ENCODE results near the gene CEP350. TPM values are rescaled to one million over a fixed set of nuclear protein-coding genes. Genes with fewer than 3 reads are reported as not detected.

Gene CEP350
- total and polyA plus RNA-seq, 10 of the 15 experiments (the other 5 are each of a cell fraction or from before 2014, with no cell fraction given) = 5.2 to 46.0 (median 23.1) TPM

Other genes starting within 250 kb of the CEP350 start
- gene FAM163A, start 211.5 kb upstream of the CEP350 start, total RNA-seq (2014; rRNA removed) = not detected in 2 replicates
- gene FAM163A, start 211.5 kb upstream of the CEP350 start, total RNA-seq (2014; rRNA removed; fragmentation: Illumina TruSeq; extraction: Trizol) = not detected in 2 replicates
- gene FAM163A, start 211.5 kb upstream of the CEP350 start, total RNA-seq (2021) = not detected in 2 replicates
- gene FAM163A, start 211.5 kb upstream of the CEP350 start, polyA plus RNA-seq (2011; rRNA removed) = not detected in 2 replicates
- not detected in 2 replicates for gene FAM163A, start 211.5 kb upstream of the CEP350 start, polyA plus RNA-seq (2014; fragmentation: Illumina TruSeq; extraction: Trizol)
- not detected for gene FAM163A, start 211.5 kb upstream of the CEP350 start, polyA plus RNA-seq (2014; fragmentation: Nextera tagmentation; extraction: Ambion mirVana)
- not detected in 2 replicates for gene FAM163A, start 211.5 kb upstream of the CEP350 start, polyA plus RNA-seq (2014; rRNA removed)
- gene FAM163A, start 211.5 kb upstream of the CEP350 start, polyA plus RNA-seq (2016; fragmentation: Nextera tagmentation; extraction: Ambion mirVana) = not detected
- 26.4 and 30.3 TPM in 2 replicates for gene TOR1AIP2, start 77.0 kb upstream of the CEP350 start, total RNA-seq (2014; rRNA removed)
- 35.9 and 38.9 TPM in 2 replicates for gene TOR1AIP2, start 77.0 kb upstream of the CEP350 start, total RNA-seq (2014; rRNA removed; fragmentation: Illumina TruSeq; extraction: Trizol)
- 35.2 and 38.4 TPM in 2 replicates for gene TOR1AIP2, start 77.0 kb upstream of the CEP350 start, total RNA-seq (2021)
- 23.6 and 28.4 TPM in 2 replicates for gene TOR1AIP2, start 77.0 kb upstream of the CEP350 start, polyA plus RNA-seq (2011; rRNA removed)
- 14.6 and 18.8 TPM in 2 replicates for gene TOR1AIP2, start 77.0 kb upstream of the CEP350 start, polyA plus RNA-seq (2014; fragmentation: Illumina TruSeq; extraction: Trizol)
- 10 to 100 TPM in 1 of 2 experiments, 1 to 10 TPM in 1; 5.3 to 13.1 TPM for gene TOR1AIP2, start 77.0 kb upstream of the CEP350 start, polyA plus RNA-seq (2014; fragmentation: Nextera tagmentation; extraction: Ambion mirVana)
- 12.9 and 14.3 TPM in 2 replicates for gene TOR1AIP2, start 77.0 kb upstream of the CEP350 start, polyA plus RNA-seq (2014; rRNA removed)
- 10 to 100 TPM; 14.3 to 16.2 TPM for gene TOR1AIP2, start 77.0 kb upstream of the CEP350 start, polyA plus RNA-seq (2016; fragmentation: Nextera tagmentation; extraction: Ambion mirVana)
- 22.4 and 24.7 TPM in 2 replicates for gene TOR1AIP1, start 72.5 kb upstream of the CEP350 start, total RNA-seq (2014; rRNA removed)
- gene TOR1AIP1, start 72.5 kb upstream of the CEP350 start, total RNA-seq (2014; rRNA removed; fragmentation: Illumina TruSeq; extraction: Trizol) = 27.3 and 30.8 TPM in 2 replicates
- gene TOR1AIP1, start 72.5 kb upstream of the CEP350 start, total RNA-seq (2021) = 17.3 and 19.5 TPM in 2 replicates
- 29.3 and 40.3 TPM in 2 replicates for gene TOR1AIP1, start 72.5 kb upstream of the CEP350 start, polyA plus RNA-seq (2011; rRNA removed)
- gene TOR1AIP1, start 72.5 kb upstream of the CEP350 start, polyA plus RNA-seq (2014; fragmentation: Illumina TruSeq; extraction: Trizol) = 33.6 and 36.6 TPM in 2 replicates
- 10 to 100 TPM; 16.4 to 19.0 TPM for gene TOR1AIP1, start 72.5 kb upstream of the CEP350 start, polyA plus RNA-seq (2014; fragmentation: Nextera tagmentation; extraction: Ambion mirVana)
- gene TOR1AIP1, start 72.5 kb upstream of the CEP350 start, polyA plus RNA-seq (2014; rRNA removed) = 13.3 and 14.8 TPM in 2 replicates
- 10 to 100 TPM; 32.9 to 36.0 TPM for gene TOR1AIP1, start 72.5 kb upstream of the CEP350 start, polyA plus RNA-seq (2016; fragmentation: Nextera tagmentation; extraction: Ambion mirVana)
- gene QSOX1, start 200.1 kb downstream of the CEP350 start, total RNA-seq (2014; rRNA removed) = 12.6 and 17.2 TPM in 2 replicates
- 5.5 and 7.2 TPM in 2 replicates for gene QSOX1, start 200.1 kb downstream of the CEP350 start, total RNA-seq (2014; rRNA removed; fragmentation: Illumina TruSeq; extraction: Trizol)
- gene QSOX1, start 200.1 kb downstream of the CEP350 start, total RNA-seq (2021) = 31.3 and 32.0 TPM in 2 replicates
- 17.8 and 25.1 TPM in 2 replicates for gene QSOX1, start 200.1 kb downstream of the CEP350 start, polyA plus RNA-seq (2011; rRNA removed)
- gene QSOX1, start 200.1 kb downstream of the CEP350 start, polyA plus RNA-seq (2014; fragmentation: Illumina TruSeq; extraction: Trizol) = 3.6 and 10.0 TPM in 2 replicates
- gene QSOX1, start 200.1 kb downstream of the CEP350 start, polyA plus RNA-seq (2014; fragmentation: Nextera tagmentation; extraction: Ambion mirVana) = 1 to 10 TPM; 1.8 to 6.1 TPM
- gene QSOX1, start 200.1 kb downstream of the CEP350 start, polyA plus RNA-seq (2014; rRNA removed) = 12.5 and 14.8 TPM in 2 replicates
- gene QSOX1, start 200.1 kb downstream of the CEP350 start, polyA plus RNA-seq (2016; fragmentation: Nextera tagmentation; extraction: Ambion mirVana) = 10 to 100 TPM; 10.4 to 12.0 TPM

Measured in GM12878 (cell line).